Muscle layer of colon (tissue), 2 donors: ENCODE results near the gene MYO16.

ENCODE experiments used
- H3K27ac ChIP-seq: one replicate; pipeline ENCODE4 v1.7.0; 2013; ENCODE audit warnings: low read depth, mild to moderate bottlenecking, low read length, moderate library complexity
- H3K27me3 ChIP-seq, 2 donors: one replicate each; pipeline ENCODE4 v1.7.0; 2013; ENCODE audit warnings: low read length in 2 of 2, mild to moderate bottlenecking in 2 of 2; ENCODE audit not compliant: insufficient read depth in 2 of 2, control insufficient read depth in 1 of 2
- H3K36me3 ChIP-seq: one replicate; pipeline ENCODE4 v1.7.0; 2013; ENCODE audit warnings: mild to moderate bottlenecking, low read length; ENCODE audit not compliant: insufficient read depth
- H3K4me1 ChIP-seq: one replicate; pipeline ENCODE4 v1.7.0; 2013; ENCODE audit warnings: mild to moderate bottlenecking, low read length; ENCODE audit not compliant: insufficient read depth
- H3K4me3 ChIP-seq, 2 donors: one replicate each; pipeline ENCODE4 v1.7.0; 2013; ENCODE audit warnings: low read length in 2 of 2, low read depth in 1 of 2, mild to moderate bottlenecking in 1 of 2, moderate library complexity in 1 of 2
- H3K9ac ChIP-seq: one replicate; pipeline ENCODE4 v1.7.0; 2013; ENCODE audit warnings: low read length
- H3K9me3 ChIP-seq: one replicate; pipeline ENCODE4 v1.7.0; 2013; ENCODE audit warnings: mild to moderate bottlenecking, low read length
- donor health status: abdominal sarcoma.
- donor health status: Adenocarcinoma of cecum.

The MYO16 gene

DNA sequence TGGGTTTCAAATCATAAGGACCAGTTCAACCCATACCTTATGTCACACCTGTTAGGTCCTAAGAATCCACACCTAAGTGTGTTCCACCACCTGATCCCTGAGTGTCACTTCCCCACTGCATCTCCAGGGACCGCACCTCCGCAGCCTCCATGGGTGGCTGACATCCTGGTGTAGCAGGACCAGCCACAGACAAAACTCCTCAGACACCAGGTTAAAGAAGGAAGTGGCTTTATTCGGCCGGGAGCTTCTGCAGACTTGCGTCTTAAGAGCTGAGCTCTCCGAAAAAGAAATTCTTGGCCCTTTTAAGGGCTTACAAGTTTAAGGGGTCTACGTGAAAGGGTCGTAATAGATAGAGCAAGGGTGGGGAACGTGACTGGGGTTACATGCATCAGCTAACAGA lies 509.9 kb downstream of the MYO16 start:
- Histone ChIP-seq H3K27me3 (peaks cover 0 to 17% of the 10 kb centered on the region in 2 donors), H3K36me3 (no peaks in the 10 kb centered on the region), H3K9me3 (no peaks in the 10 kb centered on the region), H3K27ac (no peak overlapping the region), H3K9ac (no peak overlapping the region), H3K4me1 (no peaks in the 10 kb centered on the region), H3K4me3 (no peak overlapping the region)

DNA sequence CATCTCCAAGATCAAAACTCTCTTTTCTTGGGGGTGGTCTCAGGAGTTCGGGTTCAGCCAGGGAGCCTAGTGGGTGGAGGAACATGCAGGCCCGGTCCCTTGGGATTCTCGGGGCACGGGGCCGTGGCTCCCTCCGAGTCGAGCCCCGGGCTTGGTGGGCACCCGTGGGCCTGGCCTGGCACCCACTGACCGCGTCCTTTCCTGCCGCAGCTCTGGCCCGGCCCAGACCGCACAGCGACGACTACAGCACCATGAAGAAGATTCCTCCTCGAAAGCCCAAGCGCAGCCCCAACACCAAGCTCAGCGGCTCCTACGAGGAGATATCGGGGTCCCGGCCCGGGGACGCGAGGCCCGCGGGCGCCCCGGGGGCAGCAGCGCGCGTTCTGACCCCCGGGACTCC lies 510.6 kb downstream of the MYO16 start:
- no peaks in the 10 kb centered on the region for H3K4me1 ChIP-seq
- H3K27ac ChIP-seq, result no peak overlapping the region
- H3K4me3 ChIP-seq, result no peak overlapping the region
- H3K36me3 ChIP-seq, result no peaks in the 10 kb centered on the region
- peaks cover 0 to 17% of the 10 kb centered on the region in 2 donors for H3K27me3 ChIP-seq
- no peak overlapping the region for H3K9ac ChIP-seq
- no peaks in the 10 kb centered on the region for H3K9me3 ChIP-seq

DNA sequence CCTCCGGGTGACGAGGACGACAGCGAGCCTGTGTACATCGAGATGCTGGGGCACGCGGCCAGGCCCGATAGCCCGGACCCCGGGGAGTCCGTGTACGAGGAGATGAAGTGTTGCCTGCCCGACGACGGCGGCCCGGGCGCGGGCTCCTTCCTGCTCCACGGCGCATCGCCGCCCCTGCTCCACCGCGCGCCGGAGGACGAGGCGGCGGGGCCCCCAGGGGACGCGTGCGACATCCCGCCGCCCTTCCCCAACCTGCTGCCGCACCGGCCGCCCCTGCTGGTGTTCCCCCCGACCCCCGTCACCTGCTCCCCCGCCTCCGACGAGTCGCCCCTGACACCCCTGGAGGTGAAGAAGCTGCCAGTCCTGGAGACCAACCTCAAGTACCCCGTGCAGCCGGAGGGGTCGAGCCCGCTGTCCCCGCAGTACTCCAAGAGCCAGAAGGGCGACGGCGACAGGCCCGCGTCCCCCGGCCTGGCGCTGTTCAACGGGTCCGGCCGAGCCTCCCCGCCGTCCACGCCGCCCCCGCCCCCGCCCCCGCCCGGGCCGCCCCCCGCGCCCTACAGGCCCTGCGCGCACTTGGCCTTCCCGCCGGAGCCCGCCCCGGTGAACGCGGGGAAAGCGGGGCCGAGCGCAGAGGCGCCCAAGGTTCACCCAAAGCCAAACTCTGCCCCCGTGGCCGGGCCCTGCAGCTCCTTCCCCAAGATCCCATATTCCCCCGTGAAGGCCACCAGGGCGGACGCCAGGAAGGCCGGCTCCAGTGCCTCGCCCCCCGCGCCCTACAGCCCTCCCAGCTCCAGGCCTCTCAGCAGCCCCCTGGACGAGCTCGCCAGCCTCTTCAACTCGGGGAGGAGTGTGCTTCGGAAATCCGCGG lies 511.3 kb downstream of the MYO16 start:
- Histone ChIP-seq H3K36me3 (no peaks in the 10 kb centered on the region), H3K4me3 (no peak overlapping the region), H3K9ac (no peak overlapping the region), H3K9me3 (no peaks in the 10 kb centered on the region), H3K27me3 (peaks cover 0 to 17% of the 10 kb centered on the region in 2 donors), H3K27ac (no peak overlapping the region), H3K4me1 (no peaks in the 10 kb centered on the region)

DNA sequence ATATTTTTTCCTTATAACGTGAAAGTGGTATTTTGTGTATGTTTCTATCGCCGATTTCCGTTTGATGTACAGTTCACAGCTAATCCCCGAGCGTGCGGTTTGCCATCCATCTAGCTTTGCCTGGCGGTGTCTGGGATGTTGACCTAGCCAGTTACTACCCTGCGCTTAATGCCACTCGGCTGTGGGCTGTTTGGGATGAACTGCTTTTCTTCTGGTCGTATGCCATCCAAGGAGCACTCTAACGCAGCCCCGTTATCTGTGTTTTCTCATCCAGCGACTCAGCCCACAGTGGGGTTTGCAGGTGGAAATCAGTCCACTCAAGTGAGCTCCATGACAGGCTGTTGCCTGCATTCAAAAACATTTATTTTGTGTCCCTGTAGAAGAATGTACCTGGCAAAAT lies 512.3 kb downstream of the MYO16 start:
- no peak overlapping the region for H3K27ac ChIP-seq
- no peaks in the 10 kb centered on the region for H3K9me3 ChIP-seq
- no peak overlapping the region for H3K4me3 ChIP-seq

DNA sequence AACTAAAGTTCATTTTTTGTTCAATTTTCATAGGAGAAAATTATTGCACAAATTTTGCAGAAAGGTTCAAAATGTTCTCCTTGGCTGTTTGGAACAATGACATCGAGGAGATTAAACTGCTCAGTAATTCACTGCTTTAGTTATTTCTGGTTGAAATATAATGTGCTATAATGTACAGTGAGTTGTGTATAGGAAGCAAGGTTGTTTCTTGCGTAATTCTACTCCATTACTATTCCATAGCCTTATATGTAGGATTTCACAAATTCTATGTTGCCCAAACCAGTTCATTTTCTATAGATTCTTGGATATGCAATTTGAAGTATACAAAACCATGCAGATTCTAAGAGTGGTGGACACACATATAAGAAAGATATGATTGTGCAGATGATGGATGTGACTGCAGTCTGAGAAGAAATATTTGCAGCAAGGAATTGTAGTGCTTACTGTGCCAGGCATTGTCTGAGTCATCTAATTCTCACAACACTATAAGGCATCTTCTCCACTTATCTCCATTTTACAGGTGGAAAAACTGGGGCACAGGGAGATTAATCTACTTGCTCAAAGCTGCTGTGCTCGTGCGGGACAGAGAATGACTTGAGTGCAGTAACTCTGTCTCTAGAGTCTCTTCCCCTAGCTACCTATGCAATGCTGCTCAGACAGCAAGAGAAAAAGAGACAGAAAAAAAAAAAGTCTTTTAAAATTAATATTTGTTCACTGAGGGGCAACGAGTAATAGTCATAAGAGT lies 515.5 kb downstream of the MYO16 start:
- Histone ChIP-seq H3K27ac (no peak overlapping the region), H3K9ac (no peak overlapping the region), H3K4me1 (no peaks in the 10 kb centered on the region), H3K9me3 (no peaks in the 10 kb centered on the region), H3K4me3 (no peak overlapping the region), H3K27me3 (peaks cover 0 to 17% of the 10 kb centered on the region in 2 donors), H3K36me3 (no peaks in the 10 kb centered on the region)

More for the DNA sequence above, 512.3 kb downstream of the MYO16 start:
- Histone ChIP-seq H3K9ac (no peak overlapping the region), H3K36me3 (no peaks in the 10 kb centered on the region), H3K27me3 (peaks cover 0 to 17% of the 10 kb centered on the region in 2 donors), H3K4me1 (no peaks in the 10 kb centered on the region)

DNA sequence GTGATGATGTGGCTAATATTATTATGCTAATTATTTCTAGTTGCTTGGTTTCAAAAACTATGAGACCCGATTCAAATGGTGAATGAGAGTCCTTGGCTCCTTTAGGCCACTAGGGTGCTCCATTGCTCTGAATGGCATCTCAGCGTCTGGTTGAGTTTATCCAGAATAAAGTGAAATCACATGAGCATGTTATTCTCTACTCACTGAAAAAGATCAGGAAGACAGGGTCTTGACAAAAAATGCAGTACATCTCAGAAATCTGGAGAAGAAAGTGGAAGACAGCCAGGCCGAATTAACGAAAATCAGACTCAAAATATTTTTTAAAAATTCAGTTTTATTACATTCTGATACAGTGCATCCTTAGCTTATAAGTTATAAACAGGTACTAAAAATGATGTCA lies 516.2 kb downstream of the MYO16 start:
- Histone ChIP-seq H3K4me1 (no peaks in the 10 kb centered on the region), H3K27me3 (peaks cover 0 to 9% of the 10 kb centered on the region in 2 donors)

DNA sequence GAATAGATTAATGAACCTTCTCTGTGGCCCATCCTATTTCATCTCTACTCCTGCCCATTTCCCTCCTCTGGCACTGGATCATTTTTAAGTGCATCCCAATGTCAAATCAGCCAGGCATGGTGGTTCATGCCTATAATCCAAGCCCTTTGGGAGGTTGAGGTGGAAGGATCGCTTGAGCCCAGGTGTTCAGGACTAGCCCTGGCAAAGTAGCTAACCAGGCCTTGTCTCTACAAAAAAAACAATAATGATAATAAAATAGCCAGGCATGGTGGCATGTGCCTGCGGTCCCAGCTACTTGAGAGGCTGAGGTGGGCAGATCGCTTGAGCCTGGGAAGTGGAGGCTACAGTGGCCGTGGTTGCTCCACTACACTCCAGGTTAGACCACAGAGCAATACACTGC lies 517.0 kb downstream of the MYO16 start:
- no peaks in the 10 kb centered on the region for H3K4me1 ChIP-seq
- H3K27ac ChIP-seq, result no peak overlapping the region
- H3K9me3 ChIP-seq, result no peaks in the 10 kb centered on the region
- no peaks in the 10 kb centered on the region for H3K36me3 ChIP-seq
- H3K9ac ChIP-seq, result no peak overlapping the region
- H3K27me3 ChIP-seq, result peaks cover 0 to 8% of the 10 kb centered on the region in 2 donors
- H3K4me3 ChIP-seq, result no peak overlapping the region

More for the DNA sequence above, 516.2 kb downstream of the MYO16 start:
- Histone ChIP-seq H3K9me3 (no peaks in the 10 kb centered on the region), H3K4me3 (no peak overlapping the region), H3K27ac (no peak overlapping the region), H3K9ac (no peak overlapping the region), H3K36me3 (no peaks in the 10 kb centered on the region)

DNA sequence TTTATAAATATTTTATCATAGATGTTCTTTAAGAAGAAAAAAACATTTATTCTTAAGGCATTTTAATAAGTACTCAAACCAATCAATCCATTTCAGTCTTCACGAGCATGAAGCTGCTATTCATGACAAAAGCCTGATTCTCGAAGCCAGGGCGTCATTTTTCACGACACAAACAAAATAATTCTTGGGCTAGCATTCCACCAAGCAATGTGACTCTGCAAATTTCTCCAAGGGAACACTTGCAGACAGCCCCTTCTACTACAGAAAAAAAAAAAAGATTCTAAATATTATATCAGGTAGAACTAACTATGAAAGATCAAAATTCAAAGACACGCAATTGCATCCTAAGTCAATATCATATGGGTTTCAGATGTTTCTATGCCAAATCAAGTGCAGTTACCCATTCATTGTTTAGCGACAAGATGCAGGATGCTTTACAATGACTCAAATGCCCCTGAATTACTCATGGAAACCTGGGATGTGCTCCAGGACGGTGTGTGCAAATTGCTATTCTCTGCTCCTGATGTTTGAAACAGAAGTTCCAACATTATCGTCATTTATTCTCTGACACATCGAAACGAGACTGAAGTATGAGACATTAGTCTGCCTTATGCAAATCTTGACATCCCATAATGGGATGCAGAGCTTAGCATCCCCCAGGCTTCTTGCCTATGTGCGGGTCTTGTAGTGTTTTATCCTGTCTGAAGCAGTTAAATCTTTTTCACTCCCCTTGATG lies 517.7 kb downstream of the MYO16 start:
- H3K27ac ChIP-seq, result no peak overlapping the region

DNA sequence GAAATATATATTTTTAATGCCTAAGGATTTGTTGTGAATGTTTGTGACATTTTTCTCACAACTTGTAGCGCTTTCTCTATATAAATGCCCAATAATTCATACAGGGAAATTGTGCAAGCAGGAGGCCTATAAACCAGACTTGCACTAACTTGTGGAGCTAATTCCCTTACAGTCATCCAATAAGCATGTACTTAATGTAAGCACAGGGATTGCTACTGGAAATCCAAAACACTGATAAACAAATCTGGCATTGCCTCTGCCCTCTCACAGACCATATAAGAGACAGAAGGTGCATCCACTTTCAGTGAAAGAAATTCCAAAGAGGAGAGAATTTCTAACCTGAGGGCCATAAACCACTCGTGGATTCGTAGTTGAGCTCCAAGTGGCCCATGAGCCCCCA lies 518.8 kb downstream of the MYO16 start:
- H3K9me3 ChIP-seq, result no peaks in the 10 kb centered on the region
- no peak overlapping the region for H3K27ac ChIP-seq
- H3K4me3 ChIP-seq, result no peak overlapping the region

More for the DNA sequence above, 517.7 kb downstream of the MYO16 start:
- no peaks in the 10 kb centered on the region for H3K4me1 ChIP-seq
- H3K36me3 ChIP-seq, result no peaks in the 10 kb centered on the region
- H3K9ac ChIP-seq, result no peak overlapping the region
- peaks cover 0 to 4% of the 10 kb centered on the region in 2 donors for H3K27me3 ChIP-seq
- no peaks in the 10 kb centered on the region for H3K9me3 ChIP-seq
- no peak overlapping the region for H3K4me3 ChIP-seq

DNA sequence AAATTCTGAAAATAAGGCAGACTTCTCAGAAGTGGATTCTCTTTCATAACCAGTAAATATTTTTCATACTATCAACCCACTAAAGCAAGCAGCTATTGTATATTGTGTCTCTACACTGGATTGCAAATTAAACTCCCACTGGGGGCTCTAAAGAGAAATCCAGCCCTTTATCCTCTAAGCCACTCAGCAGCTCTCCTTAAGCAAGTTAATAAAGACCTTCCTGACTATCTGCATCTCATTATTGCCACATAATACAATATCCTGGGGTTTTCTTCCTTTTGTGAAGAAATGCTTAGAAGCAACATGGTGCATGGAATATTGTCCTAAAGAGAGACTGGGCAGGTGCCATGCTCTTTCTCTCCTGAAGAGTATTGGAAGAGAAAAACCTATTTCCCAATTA lies 521.3 kb downstream of the MYO16 start:
- Histone ChIP-seq H3K9ac (no peak overlapping the region), H3K9me3 (no peaks in the 10 kb centered on the region), H3K27ac (no peak overlapping the region), H3K4me1 (peaks cover 16% of the 10 kb centered on the region), H3K36me3 (no peaks in the 10 kb centered on the region), H3K4me3 (no peak overlapping the region), H3K27me3 (no peaks in the 10 kb centered on the region)

More for the DNA sequence above, 518.8 kb downstream of the MYO16 start:
- H3K27me3 ChIP-seq, result no peaks in the 10 kb centered on the region
- H3K9ac ChIP-seq, result no peak overlapping the region
- H3K4me1 ChIP-seq, result no peaks in the 10 kb centered on the region
- no peaks in the 10 kb centered on the region for H3K36me3 ChIP-seq

DNA sequence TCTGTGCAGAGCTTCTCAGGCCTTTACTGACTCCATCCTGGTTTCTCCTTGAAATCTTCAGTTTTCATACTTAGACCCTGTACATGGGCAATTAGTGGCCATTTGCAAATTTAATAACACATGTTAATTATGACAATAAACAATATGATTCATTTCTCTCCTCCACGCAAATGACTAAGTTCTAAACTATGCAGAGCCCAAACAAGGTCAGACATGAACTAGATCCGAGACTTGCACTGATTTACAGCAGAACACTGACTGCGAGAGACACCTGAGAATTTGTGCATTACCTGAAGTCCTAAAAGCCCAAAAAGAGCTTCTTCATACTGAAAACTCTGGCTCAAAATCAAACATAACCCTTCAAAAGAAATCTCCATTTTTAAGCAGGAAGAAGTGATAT lies 521.8 kb downstream of the MYO16 start:
- H3K4me3 ChIP-seq, result no peak overlapping the region
- no peak overlapping the region for H3K9ac ChIP-seq
- no peaks in the 10 kb centered on the region for H3K9me3 ChIP-seq
- H3K27me3 ChIP-seq, result no peaks in the 10 kb centered on the region
- H3K27ac ChIP-seq, result no peak overlapping the region
- H3K4me1 ChIP-seq, result peaks cover 21% of the 10 kb centered on the region
- no peaks in the 10 kb centered on the region for H3K36me3 ChIP-seq
